Mononuclear cell (primary cell): ENCODE data around the gene ELMOD1. TPM values are rescaled to one million over a fixed set of nuclear protein-coding genes. Genes with fewer than 3 reads are reported as not detected.

ENCODE experiments used
- H3K27me3 ChIP-seq: 2 replicates; pipeline ENCODE4 v1.6.0; 2011; ENCODE audit warnings: low read length, control low read depth; ENCODE audit not compliant: insufficient read depth
- H3K4me1 ChIP-seq: 2 replicates; pipeline ENCODE4 v1.5.1; 2011; ENCODE audit warnings: mild to moderate bottlenecking, low read length, control low read depth; ENCODE audit not compliant: insufficient read depth
- H3K4me3 ChIP-seq: 2 replicates; pipeline ENCODE4 v1.5.1; 2011; ENCODE audit warnings: mild to moderate bottlenecking, low read length, moderate library complexity
- H3K9me3 ChIP-seq: 2 replicates; pipeline ENCODE4 v1.5.1; 2011; ENCODE audit warnings: low read depth, mild to moderate bottlenecking, control low read depth, low read length
- total RNA-seq: library from RNA; depleted of rRNA; stranded (reverse); fragments of >200 nt; gene quantifications from one replicate; pipeline ENCODE4 v1.2.3, GENCODE V29; 2012

ELMOD1 gene
- total RNA-seq, 1 donor: under 0.01 TPM

DNA sequence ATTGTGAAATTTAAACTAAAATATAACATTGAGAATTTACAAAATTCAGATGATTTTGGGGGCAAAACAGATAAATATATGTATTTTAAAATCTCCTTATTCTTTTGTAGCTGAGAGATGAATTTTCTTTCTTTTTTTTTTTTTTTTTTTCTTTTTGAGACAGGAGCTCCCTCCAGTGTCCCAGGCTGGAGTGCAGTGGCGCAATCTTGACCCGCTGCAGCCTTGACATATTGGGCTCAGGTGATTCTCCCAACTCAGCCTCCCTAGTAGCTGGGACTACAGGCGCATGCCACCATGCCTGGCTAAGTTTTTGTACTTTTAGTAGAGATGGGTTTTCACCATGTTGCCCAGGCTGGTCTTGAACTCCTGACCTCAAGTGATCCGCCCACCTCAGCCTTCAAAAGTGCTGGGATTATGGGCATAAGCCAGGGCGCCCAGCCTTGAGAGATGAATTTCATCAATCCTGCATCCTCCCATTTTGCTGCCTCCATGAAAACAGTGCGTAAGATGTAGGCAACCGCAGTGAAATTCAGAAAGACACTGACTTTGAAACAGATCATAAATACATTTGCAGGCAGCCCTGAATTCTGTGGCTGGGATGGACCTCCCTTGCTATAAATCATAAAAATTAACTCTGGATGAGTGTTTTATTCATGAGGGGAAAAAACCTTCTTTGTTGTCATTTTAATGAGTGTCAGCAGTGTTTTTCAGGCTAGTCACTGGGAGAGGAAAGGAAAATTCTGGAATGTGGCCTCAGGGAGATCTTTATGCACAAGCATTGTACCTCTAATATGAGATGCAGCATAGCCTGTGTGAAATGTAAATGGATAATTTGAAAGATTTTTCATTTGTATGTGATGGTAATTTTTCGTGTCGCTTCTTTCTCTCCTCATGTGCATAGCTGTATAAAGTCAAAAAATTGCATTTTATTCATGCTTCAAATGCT is 14.4 kb downstream of the ELMOD1 start:
- Histone ChIP-seq H3K4me1 (no peaks in the 10 kb centered on the region), H3K4me3 (no peak overlapping the region), H3K27me3 (peaks cover 30% of the 10 kb centered on the region), H3K9me3 (no peaks in the 10 kb centered on the region)

DNA sequence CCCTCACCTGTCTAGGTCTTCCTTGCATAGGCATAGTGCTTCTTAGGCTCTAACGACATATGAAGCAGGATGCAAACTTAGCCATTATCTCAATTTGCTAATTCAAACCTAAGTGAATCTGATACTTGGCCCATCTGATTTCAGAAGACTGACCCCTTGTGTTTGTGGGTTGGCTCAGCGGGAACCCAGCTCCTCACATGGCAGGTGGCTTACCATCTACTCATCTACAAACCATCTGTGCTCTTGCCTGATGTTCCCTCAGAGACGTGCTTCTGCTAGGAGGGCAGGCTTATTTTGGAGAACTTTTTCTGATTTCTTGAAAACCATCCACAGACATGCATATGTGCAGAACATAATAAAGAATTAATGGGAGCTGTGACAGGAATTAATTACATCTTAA is 15.2 kb downstream of the ELMOD1 start:
- Histone ChIP-seq H3K27me3 (peaks cover 30% of the 10 kb centered on the region), H3K4me3 (no peak overlapping the region), H3K4me1 (no peaks in the 10 kb centered on the region), H3K9me3 (no peaks in the 10 kb centered on the region)

DNA sequence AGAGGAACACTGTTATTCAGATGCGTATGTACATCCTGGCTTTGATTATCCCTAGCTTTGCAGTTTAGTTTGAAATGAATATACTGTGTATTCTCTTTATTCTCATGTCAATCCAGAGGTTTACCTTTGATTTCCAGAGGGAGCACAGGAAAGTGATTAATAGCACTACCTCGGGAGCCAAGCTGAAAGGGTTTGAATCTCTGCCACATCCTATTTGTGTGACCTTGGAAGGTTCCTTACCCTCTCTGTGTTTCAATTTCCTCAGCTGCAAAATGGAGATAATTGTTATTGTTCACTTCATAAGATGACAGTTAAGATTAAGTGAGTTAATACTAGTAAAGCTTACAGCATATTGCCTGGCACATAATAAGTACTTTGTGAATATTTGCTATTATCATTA is 17.9 kb downstream of the ELMOD1 start:
- Histone ChIP-seq H3K9me3 (no peaks in the 10 kb centered on the region), H3K4me3 (no peak overlapping the region)

DNA sequence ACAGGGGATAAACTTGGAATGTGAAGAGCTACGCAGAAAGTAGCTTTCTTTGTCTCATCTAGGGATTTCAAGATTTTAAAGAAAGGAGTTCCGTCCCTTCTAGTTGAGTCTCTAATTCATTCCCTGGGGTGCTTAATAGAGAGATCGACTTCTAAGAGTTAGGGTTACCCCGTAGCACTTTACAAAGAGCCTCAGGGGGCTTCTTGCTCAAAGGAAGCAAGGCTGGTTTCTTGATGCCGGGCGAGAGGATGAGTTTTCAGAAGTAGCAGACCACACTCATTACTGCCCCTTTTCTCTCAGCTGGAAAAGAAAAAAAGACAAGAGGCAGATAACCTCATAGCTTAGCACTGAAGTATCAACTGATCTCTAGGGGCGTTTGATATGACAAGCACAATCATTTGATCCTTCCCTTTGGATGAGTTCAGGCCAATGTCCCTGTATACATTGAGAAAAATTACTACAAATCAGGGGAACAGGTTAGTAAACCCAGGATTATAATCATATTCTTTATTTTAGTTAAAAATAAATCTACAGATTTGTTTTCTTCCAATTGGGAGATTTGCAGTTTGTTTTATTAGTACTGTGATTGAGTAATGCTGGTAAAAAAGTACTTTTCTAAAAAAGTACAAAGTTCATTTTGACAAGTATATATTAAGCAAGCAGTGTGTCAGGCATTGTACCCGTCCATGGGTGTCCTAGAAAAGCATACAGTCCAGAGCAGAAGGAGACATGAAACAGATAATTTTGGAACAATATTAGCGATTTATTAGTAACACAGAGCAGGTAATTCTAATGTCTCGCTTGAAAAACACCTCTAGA is 18.7 kb downstream of the ELMOD1 start:
- Histone ChIP-seq H3K4me1 (no peaks in the 10 kb centered on the region), H3K9me3 (no peaks in the 10 kb centered on the region), H3K4me3 (no peak overlapping the region), H3K27me3 (peaks cover 23% of the 10 kb centered on the region)

More for the DNA sequence above, 17.9 kb downstream of the ELMOD1 start:
- Histone ChIP-seq H3K4me1 (no peaks in the 10 kb centered on the region), H3K27me3 (peaks cover 25% of the 10 kb centered on the region)

DNA sequence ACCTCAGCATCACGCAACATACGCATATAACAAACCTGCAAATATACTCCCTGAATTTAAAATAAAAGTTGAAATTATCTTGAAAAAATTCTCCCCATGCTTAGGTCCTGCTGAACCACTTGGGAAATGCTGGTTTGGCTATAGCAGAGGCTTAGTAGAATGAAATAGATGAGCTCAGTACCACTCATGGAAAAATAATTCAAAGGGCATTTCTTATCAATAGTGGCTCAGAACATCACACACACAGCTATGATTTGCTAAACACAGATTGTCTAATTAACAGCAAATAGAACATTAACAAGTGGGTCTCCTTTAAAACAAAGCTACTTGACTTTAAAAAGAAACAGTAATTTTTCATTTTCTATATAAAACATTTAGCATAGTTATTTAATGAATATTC is 21.5 kb downstream of the ELMOD1 start:
- Histone ChIP-seq H3K27me3 (peaks cover 17% of the 10 kb centered on the region), H3K4me1 (no peaks in the 10 kb centered on the region), H3K9me3 (no peaks in the 10 kb centered on the region), H3K4me3 (no peak overlapping the region)

DNA sequence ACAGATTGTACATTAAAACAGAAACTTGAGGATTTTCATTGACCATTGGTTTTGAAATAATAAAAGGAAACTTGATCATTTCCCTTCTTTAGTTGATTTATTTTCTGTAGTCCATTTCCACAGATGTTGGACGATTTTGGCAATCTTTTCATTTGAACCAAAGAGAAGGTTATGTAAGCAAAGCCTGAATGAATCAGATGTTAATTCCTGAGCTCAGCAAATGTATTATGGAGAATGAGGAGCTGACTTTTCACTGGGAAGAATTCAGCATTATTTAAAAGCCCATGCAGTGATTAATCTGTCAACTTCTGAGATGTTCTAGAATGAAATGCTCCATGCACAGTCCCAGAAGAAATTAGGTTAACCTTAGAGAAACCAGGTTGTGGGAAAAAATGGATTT is 29.0 kb downstream of the ELMOD1 start:
- Histone ChIP-seq H3K27me3 (peaks cover 18% of the 10 kb centered on the region), H3K9me3 (no peaks in the 10 kb centered on the region), H3K4me1 (no peaks in the 10 kb centered on the region), H3K4me3 (no peak overlapping the region)

DNA sequence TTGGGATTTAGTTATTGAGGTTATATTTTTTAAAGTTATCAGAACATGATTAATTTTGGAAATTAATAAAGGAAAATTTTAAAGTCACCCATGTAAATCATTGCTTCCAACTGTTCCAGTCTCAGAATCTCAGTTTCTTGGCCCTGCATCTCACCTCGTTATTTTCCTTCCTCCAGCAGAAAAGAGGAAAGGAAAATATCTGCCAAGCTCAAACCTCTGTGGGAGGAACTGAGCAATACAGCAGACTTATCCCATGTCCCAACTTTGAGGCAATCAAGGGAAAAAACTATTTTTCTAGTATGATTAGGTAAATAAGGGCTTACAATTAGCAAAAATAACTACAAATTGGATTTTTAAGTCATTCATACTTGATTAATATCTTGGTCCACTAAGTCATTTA is 30.1 kb downstream of the ELMOD1 start:
- Histone ChIP-seq H3K4me1 (no peaks in the 10 kb centered on the region), H3K27me3 (peaks cover 23% of the 10 kb centered on the region), H3K4me3 (no peak overlapping the region), H3K9me3 (no peaks in the 10 kb centered on the region)

DNA sequence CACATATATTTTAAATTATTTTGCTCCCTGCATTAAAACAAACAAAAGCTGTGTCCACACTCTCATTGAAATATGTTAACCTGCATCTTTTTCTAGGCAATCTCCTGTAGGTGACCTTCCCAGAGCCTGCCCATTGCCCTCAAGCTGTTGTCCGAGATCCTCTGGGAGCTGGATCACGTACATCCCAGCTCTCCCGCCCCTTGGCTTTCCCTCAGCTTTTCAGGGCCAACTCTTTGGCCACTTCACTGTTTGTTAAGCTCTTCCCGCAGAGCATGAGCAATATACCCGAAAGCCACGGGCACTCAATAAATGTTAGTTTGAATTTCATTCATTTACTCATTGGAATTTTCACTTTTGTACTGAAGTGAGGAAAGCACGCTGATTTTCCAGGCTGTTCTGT is 32.2 kb downstream of the ELMOD1 start:
- no peak overlapping the region for H3K4me3 ChIP-seq
- no peaks in the 10 kb centered on the region for H3K9me3 ChIP-seq
- peaks cover 26% of the 10 kb centered on the region for H3K27me3 ChIP-seq
- H3K4me1 ChIP-seq: no peaks in the 10 kb centered on the region

DNA sequence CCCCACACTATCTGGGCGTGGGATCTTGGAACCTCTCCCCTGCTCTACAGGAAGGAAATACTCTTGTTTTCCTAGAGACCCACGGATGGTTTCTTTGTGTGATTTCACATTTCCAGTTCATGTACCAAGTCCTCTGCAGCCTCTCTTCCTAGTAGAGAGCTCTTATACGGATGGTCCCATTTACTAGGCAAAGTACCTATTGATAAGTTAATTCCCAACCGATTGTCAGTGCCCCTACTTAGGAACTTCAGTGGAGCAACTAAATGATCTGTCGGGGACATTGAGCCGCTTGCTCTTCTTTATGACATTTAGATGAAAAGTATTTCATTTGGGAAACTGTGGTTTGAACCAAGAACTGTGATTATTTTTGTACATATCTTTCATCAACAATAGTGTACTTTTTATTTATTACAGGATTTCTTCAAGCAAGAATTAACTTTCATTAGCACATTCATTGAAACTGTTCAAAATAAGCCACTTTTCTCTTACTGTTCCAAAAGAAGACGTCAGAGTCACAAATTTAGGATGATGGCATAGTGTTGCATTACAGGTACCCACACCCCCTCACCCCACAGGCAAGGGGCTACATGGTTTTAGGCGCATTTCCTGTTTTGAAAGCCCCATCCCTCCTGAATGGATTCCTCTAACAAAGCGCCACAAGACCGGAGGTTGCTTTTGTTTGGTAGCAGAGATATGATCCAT is 34.2 kb downstream of the ELMOD1 start:
- Histone ChIP-seq H3K4me3 (no peak overlapping the region), H3K4me1 (no peaks in the 10 kb centered on the region), H3K9me3 (no peaks in the 10 kb centered on the region), H3K27me3 (peaks cover 21% of the 10 kb centered on the region)

DNA sequence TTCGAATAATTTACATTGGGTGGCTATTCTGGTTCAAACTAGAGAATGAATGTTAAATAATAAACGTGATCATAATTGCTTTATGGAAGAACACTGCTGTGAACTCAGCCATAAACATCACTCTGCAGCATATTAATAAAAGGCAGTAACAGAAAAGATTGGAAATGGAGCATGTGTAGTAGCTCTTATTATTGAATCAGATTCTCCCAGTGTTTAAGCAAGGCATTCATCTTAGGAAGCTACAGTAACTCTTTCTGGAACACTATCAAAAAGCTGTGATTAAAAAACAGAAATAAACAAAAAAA is 34.7 kb downstream of the ELMOD1 start:
- Histone ChIP-seq H3K4me3 (no peak overlapping the region), H3K27me3 (peaks cover 24% of the 10 kb centered on the region), H3K9me3 (no peaks in the 10 kb centered on the region), H3K4me1 (no peaks in the 10 kb centered on the region)

DNA sequence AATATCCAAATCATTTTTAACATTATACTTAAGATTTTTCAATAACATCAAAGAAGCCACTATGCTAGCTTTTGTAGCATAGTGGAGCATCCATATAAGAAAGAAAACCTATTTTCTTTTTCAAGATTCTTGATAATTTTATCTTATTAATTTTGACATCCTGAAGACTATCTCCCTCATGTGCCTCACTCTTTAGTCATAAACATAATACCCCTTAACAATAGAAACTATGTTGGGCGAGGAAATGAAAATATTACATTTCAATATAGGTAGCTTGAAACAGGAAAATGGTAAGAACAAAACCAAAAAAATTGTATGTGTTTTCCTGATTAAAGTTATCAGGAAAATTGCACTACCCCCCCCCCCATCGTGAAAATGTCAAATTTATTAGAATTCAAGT is 40.1 kb downstream of the ELMOD1 start:
- peaks cover 9% of the 10 kb centered on the region for H3K27me3 ChIP-seq

DNA sequence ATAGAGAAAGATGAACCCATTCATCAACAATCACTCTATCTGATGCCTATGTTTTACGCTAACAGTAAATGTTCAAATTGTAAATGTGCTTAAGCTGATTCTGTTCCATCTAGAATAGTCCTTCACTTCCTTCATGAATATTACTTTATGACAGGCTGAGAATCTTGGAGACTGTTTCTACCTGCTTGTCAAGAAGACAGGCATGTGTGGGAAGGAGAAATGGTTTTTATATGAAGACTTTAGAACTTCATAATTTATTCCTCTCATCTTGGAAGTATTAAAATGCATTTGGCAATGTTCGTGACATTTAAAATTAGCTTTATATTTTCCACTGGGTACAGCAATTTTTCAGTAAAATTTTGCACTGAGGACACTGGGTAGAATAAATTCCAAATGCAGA is 41.0 kb downstream of the ELMOD1 start:
- no peaks in the 10 kb centered on the region for H3K9me3 ChIP-seq

More for the DNA sequence above, 40.1 kb downstream of the ELMOD1 start:
- Histone ChIP-seq H3K4me1 (no peaks in the 10 kb centered on the region), H3K4me3 (no peak overlapping the region), H3K9me3 (no peaks in the 10 kb centered on the region)

DNA sequence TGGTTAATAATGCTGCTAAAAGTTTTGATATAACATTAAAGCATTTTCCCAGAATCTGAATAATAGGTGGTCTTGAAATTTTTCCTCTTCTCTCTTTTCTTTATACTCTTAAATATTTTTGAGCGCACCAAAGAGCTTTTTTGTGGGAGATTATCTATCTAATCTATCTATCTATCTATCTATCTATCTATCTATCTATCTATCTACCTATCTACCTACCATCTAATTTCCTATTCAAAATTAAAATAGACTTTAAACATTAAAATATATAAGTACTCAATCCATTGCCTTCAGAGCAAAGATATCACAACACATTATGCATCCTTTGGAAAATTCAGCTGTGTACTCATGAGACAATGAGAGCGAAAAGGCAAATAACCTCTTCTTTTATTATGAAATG is 55.8 kb downstream of the ELMOD1 start:
- Histone ChIP-seq H3K9me3 (no peaks in the 10 kb centered on the region), H3K4me3 (no peak overlapping the region), H3K4me1 (no peaks in the 10 kb centered on the region), H3K27me3 (no peaks in the 10 kb centered on the region)

More for the DNA sequence above, 41.0 kb downstream of the ELMOD1 start:
- Histone ChIP-seq H3K4me3 (no peak overlapping the region), H3K4me1 (no peaks in the 10 kb centered on the region), H3K27me3 (peaks cover 9% of the 10 kb centered on the region)

DNA sequence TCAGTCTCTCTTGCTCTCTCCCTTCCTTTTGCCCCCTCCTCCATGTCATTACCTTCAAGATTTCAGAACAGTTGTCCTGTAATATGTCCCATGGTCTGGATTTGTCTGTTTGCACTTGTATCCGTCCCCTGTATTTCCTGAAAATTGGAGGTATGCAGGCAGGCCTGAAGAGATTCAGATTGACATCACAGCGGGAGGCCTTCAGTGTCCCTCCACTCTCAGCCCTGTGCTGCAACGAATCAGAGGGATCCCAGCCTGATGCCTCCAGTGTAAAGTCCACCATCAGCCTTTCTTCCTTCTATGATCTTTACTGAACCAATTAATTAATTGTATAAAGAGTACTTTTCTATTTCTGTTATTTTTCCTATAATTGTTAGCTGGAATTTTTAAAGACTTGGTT is 57.3 kb downstream of the ELMOD1 start:
- peaks cover 3% of the 10 kb centered on the region for H3K27me3 ChIP-seq
- H3K4me3 ChIP-seq: no peak overlapping the region
- H3K4me1 ChIP-seq: no peaks in the 10 kb centered on the region
- H3K9me3 ChIP-seq: no peaks in the 10 kb centered on the region

DNA sequence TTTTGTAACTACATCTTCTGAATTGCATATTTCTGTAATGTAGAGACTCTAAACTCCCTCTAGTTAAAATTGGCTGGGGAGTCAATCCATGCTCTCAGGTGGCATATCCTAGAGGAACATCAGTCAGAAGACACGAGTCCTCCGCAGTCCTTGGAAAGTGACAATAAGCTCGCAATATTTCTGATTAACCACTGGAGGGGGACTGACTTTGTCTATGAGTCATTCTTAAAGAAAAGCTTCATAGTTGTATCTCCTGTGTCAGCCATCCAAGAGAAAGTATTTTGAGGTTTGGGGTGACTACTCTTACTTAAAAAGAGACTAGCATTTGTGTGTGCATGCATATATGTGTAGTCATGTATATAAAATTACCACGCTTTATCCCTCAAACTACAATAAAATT is 60.7 kb downstream of the ELMOD1 start:
- Histone ChIP-seq H3K27me3 (peaks cover 3% of the 10 kb centered on the region), H3K4me3 (no peak overlapping the region), H3K4me1 (no peaks in the 10 kb centered on the region), H3K9me3 (no peaks in the 10 kb centered on the region)
